Effector memory CD8-positive, alpha-beta T cell (primary cell): ENCODE data around the gene RPN2.

Source experiments
- ATAC-seq: fragments of 150-1000 bp; cut with Tn5 transposase; replicated peaks from 2 replicates; pipeline ENCODE4 v1.10.0; 2021; ENCODE audit warnings: mild to moderate bottlenecking, moderate library complexity
- DNase-seq, 3 experiments: peaks; one replicate each; pipeline ENCODE4 v3.0.0; 2021
- H3K27ac Mint-ChIP-seq, 2 donors: one replicate each; pipeline ENCODE4 v1.8.0; 2022; ENCODE audit warnings: mild to moderate bottlenecking in 2 of 2, mixed read lengths in 2 of 2, moderate library complexity in 2 of 2
- H3K27me3 Mint-ChIP-seq, 2 donors: one replicate each; pipeline ENCODE4 v1.8.0; 2022; ENCODE audit warnings: mixed read lengths in 2 of 2
- H3K36me3 Mint-ChIP-seq: one replicate; pipeline ENCODE4 v1.8.0; 2022; ENCODE audit warnings: mild to moderate bottlenecking, moderate library complexity, mixed read lengths; ENCODE audit not compliant: insufficient read depth
- H3K4me1 Mint-ChIP-seq, 2 donors: one replicate each; pipeline ENCODE4 v1.8.0; 2022; ENCODE audit warnings: low read depth in 2 of 2, mixed read lengths in 2 of 2
- H3K4me3 Mint-ChIP-seq, 2 donors: one replicate each; pipeline ENCODE4 v1.8.0; 2022; ENCODE audit warnings: mild to moderate bottlenecking in 2 of 2, mixed read lengths in 2 of 2, moderate library complexity in 2 of 2
- H3K9me3 Mint-ChIP-seq, 2 donors: one replicate each; pipeline ENCODE4 v1.8.0; 2022; ENCODE audit warnings: mixed read lengths in 2 of 2

RPN2 gene

DNA sequence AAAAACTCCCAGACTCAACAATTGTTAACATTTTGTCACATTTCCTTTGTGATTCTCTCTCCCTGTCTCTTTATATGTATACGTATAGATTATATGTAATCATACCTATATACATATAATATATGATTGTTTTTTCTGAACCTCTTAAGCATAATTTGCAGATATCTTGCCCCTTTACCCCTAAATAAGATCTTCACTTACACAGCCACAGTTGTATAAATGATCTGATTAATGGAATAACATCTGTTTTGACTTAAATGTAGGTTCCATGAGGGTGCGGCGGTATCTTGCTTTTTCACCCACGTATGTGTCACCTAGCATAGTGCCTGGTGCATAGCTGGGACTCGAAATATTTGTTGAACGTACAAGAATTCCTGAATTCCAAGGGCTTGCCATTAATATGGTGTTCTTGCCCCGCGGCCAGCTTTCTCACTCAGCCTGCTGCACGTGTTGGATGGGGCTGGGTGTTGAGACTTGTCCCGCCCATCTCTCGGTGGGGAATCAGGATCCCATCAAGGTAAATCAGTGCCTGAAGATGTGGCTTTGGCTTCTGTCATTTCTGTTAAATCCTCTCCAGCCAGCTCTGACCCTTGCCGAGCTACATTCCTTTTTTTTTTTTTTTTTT is 99.9 kb downstream of the RPN2 start:
- Mint-ChIP-seq H3K36me3 (no peaks in the 10 kb centered on the region), H3K4me1 (peaks cover 6 to 9% of the 10 kb centered on the region in 2 donors), H3K4me3 (no peak overlapping the region), H3K9me3 (no peaks in the 10 kb centered on the region), H3K27ac (no peak overlapping the region), H3K27me3 (peaks cover 0 to 24% of the 10 kb centered on the region in 2 donors)
- ATAC-seq, result no peak
- DNase-seq, result no peak

DNA sequence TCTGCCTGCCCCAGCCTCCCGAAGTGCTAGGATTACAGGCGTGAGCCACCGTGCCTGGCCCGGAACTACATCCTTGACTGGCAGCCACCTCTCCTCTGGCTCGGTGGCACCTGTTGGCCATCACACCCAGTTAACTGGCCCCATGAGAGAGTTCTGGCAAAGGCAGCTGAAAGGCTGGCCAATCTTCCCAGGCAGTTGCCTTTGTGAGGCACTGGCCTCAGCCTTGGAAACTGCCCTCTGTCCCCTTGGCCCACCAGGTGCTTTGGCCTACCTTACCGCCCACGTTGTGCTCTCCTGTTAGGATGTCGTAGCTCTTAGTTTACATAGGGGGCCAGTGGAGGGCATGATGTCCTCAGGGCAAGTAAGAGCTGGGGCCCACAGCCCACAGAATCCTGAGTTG is 100.7 kb downstream of the RPN2 start:
- H3K4me1 Mint-ChIP-seq, result peaks cover 6 to 9% of the 10 kb centered on the region in 2 donors
- ATAC-seq, result no peak

GRCh38 chr20:37280403-37280802 is 101.3 kb downstream of the RPN2 start:
- Mint-ChIP-seq H3K9me3 (no peaks in the 10 kb centered on the region), H3K27ac (no peak overlapping the region), H3K4me1 (peaks cover 6 to 9% of the 10 kb centered on the region in 2 donors), H3K4me3 (no peak overlapping the region), H3K36me3 (no peaks in the 10 kb centered on the region), H3K27me3 (peaks cover 6 to 24% of the 10 kb centered on the region in 2 donors)
- no peak for DNase-seq
- no peak for ATAC-seq

More for the DNA sequence above, 100.7 kb downstream of the RPN2 start:
- DNase-seq, result no peak
- Mint-ChIP-seq H3K36me3 (no peaks in the 10 kb centered on the region), H3K27me3 (peaks cover 3 to 24% of the 10 kb centered on the region in 2 donors), H3K27ac (no peak overlapping the region), H3K4me3 (no peak overlapping the region), H3K9me3 (no peaks in the 10 kb centered on the region)

GRCh38 chr20:37282556-37282955 is 103.4 kb downstream of the RPN2 start:
- DNase-seq, result no peak
- Mint-ChIP-seq H3K27me3 (peaks cover 12 to 34% of the 10 kb centered on the region in 2 donors), H3K4me1 (no peaks in the 10 kb centered on the region), H3K27ac (no peak overlapping the region), H3K36me3 (no peaks in the 10 kb centered on the region), H3K9me3 (no peaks in the 10 kb centered on the region), H3K4me3 (no peak overlapping the region)
- no peak for ATAC-seq

DNA sequence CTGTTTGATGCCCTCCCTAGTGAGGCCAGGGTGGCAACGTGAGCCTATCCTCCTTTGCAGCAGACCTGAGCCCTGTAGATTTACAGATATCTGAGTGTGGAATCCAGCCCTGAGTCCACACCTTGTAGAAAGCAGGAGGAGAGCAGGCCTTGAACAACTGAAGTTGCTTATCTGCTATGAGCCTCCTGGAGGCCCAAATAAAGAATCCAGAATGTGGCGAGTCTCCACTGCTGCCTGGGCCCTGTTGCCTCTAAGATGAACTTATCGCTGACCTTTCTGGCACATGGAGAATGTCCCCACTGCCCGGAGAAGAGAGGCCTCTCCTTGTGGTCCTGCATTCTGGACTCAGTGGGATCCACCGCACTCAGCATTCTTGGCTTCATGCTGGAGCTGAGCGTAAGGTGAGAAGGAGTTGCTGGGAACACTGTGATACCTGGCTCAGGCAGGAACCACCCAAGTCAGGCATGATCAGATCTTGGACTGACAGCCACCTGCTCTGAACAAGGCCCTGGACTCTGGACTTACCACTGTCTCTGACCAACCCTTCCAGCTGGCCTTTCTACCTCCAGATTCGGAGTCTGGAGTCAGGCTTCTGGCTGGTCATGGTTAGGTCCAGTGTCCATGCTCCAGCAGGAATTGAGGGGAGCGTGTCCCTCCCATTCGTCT is 104.5 kb downstream of the RPN2 start:
- peaks cover 12 to 34% of the 10 kb centered on the region in 2 donors for H3K27me3 Mint-ChIP-seq
- H3K36me3 Mint-ChIP-seq, result peaks cover 3% of the 10 kb centered on the region
- ATAC-seq (no peak), DNase-seq (no peak)
- no peaks in the 10 kb centered on the region for H3K4me1 Mint-ChIP-seq
- no peak overlapping the region for H3K4me3 Mint-ChIP-seq
- no peak overlapping the region for H3K27ac Mint-ChIP-seq
- H3K9me3 Mint-ChIP-seq, result no peaks in the 10 kb centered on the region

DNA sequence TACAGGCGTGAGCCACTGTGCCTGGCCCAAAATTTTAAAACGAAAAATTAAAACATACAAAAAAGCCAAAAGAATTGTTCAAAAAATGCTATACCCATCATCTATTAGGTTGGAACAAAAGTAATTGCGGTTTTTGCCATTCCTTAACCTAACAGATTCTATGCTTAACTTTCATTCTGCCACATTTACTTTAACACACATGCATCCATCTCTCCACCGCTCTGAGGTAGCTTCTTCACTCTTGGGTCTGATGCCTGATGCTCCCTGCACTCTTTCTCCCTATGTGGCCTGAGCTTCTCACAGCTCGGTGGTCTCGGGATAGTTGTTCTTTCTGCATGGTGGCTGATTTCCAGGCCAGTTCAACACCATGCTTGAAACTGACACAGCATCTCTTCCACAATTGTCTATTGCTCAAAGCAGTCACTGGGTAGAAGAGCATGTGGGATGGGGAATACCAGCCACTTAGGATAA is 105.6 kb downstream of the RPN2 start:
- no peak for ATAC-seq
- DNase-seq, result no peak
- H3K4me3 Mint-ChIP-seq, result no peak overlapping the region
- peaks cover 0 to 2% of the 10 kb centered on the region in 2 donors for H3K4me1 Mint-ChIP-seq
- H3K36me3 Mint-ChIP-seq, result peaks cover 8% of the 10 kb centered on the region
- no peaks in the 10 kb centered on the region for H3K9me3 Mint-ChIP-seq
- no peak overlapping the region for H3K27ac Mint-ChIP-seq
- peaks cover 12 to 34% of the 10 kb centered on the region in 2 donors for H3K27me3 Mint-ChIP-seq

GRCh38 chr20:37285664-37286374 is 106.7 kb downstream of the RPN2 start:
- Mint-ChIP-seq H3K27ac (no peak overlapping the region), H3K9me3 (no peaks in the 10 kb centered on the region), H3K36me3 (peaks cover 8% of the 10 kb centered on the region)

GRCh38 chr20:37288091-37288490 is 109.0 kb downstream of the RPN2 start:
- Mint-ChIP-seq H3K4me1 (peaks cover 10 to 11% of the 10 kb centered on the region in 2 donors), H3K27ac (peak overlapping the region in 1 of 2 donors; percentile 96), H3K4me3 (peak overlapping the region; percentile 19 to 90), H3K36me3 (peaks cover 8% of the 10 kb centered on the region), H3K9me3 (no peaks in the 10 kb centered on the region), H3K27me3 (peaks cover 9 to 12% of the 10 kb centered on the region in 2 donors)
- DNase-seq (no peak), ATAC-seq (no peak)

More at GRCh38 chr20:37285664-37286374, 106.7 kb downstream of the RPN2 start:
- Mint-ChIP-seq H3K4me3 (no peak overlapping the region), H3K27me3 (peaks cover 12 to 24% of the 10 kb centered on the region in 2 donors), H3K4me1 (peaks cover 0 to 2% of the 10 kb centered on the region in 2 donors)
- DNase-seq (no peak), ATAC-seq (no peak)

DNA sequence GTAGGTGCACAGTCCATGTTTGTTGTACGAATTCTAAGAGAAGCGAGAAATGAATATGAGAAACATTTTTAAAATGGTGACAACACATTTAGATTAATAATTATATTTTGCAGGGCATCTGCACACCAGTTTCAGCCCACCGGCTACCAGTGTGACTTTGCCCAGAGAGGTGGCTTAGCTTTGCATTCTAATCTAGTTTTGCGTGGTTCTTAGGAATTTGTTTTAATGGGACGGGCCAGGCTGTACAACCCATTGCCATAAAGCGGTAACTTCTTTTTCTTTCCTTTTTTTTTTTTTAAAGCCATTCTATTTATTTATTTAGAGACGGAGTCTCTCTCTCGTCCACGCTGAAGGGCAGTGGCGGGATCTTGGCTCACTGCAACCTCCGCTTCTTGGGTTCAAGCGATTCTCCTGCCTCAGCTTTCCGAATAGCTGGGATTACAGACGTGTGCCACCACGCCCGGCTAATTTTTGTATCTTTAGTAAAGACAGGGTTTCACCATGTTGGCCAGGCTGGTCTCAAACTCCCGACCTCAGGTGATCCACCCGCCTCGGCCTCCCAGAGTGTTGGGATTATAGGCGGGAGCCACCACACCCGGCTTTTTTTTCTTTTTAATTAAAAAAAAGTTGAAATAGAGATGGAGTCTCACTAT is 111.2 kb downstream of the RPN2 start:
- ATAC-seq (no peak), DNase-seq (no peak)
- Mint-ChIP-seq H3K27me3 (peaks cover 6 to 9% of the 10 kb centered on the region in 2 donors), H3K36me3 (peaks cover 13% of the 10 kb centered on the region), H3K4me3 (peak overlapping the region; percentile 90 to 91), H3K9me3 (no peaks in the 10 kb centered on the region), H3K4me1 (peaks cover 22 to 27% of the 10 kb centered on the region in 2 donors), H3K27ac (peak overlapping the region; percentile 94 to 96)
